SU-DHL-6 (cell line): ENCODE results near the gene TMPRSS11E.
A peak's percentile ranks its signal among the peaks of the same experiment; 100 is the strongest.
"Not testable (repeated sequence)": the region's sequence is repeated elsewhere in the genome, so short reads cannot be mapped to it uniquely, and the experiment has no call there.

ENCODE experiments used
- H2AFZ ChIP-seq: fragments of 200-600 bp; sonication (generic); 2 replicates; pipeline ENCODE4 v1.6.1; 2014; ENCODE audit warnings: low read depth, mild to moderate bottlenecking, moderate library complexity, mixed read lengths, antibody characterized with exemption, low read length; ENCODE audit not compliant: severe bottlenecking
- H3F3A ChIP-seq: fragments of 200-600 bp; shearing (Covaris generic); 2 replicates; pipeline ENCODE4 v1.6.0; 2016; ENCODE audit warnings: antibody characterized with exemption, mild to moderate bottlenecking; ENCODE audit not compliant: insufficient read depth
- H3K27ac ChIP-seq: fragments of 200-600 bp; sonication (generic); 2 replicates; pipeline ENCODE4 v1.5.1; 2016; ENCODE audit warnings: low read depth, mild to moderate bottlenecking, low read length, moderate library complexity, mixed read lengths
- H3K27me3 ChIP-seq: fragments of 200-600 bp; sonication (generic), shearing (Covaris generic); 2 replicates; pipeline ENCODE4 v1.6.0; 2014; ENCODE audit warnings: mild to moderate bottlenecking, low read length
- H3K36me3 ChIP-seq: fragments of 200-600 bp; sonication (generic); 2 replicates; pipeline ENCODE4 v1.6.1; 2014; ENCODE audit warnings: mild to moderate bottlenecking, low read length, mixed read lengths
- H3K4me2 ChIP-seq: fragments of 300-600, 200-600 bp; shearing (Covaris generic), sonication (generic); 2 replicates; pipeline ENCODE4 v1.6.0; 2014; ENCODE audit warnings: low read length, low read depth, mild to moderate bottlenecking; ENCODE audit not compliant: poor library complexity, severe bottlenecking
- H3K4me3 ChIP-seq: fragments of 200-600 bp; sonication (generic); 2 replicates; pipeline ENCODE4 v1.5.1; 2014; ENCODE audit warnings: antibody characterized with exemption, low read length, mild to moderate bottlenecking, mixed read lengths; ENCODE audit not compliant: insufficient read depth, poor library complexity, severe bottlenecking
- H3K79me2 ChIP-seq: fragments of 200-600 bp; sonication (generic); 2 replicates; pipeline ENCODE4 v1.6.1; 2014; ENCODE audit warnings: mild to moderate bottlenecking, low read length, moderate library complexity; ENCODE audit not compliant: insufficient read depth
- H3K9ac ChIP-seq: fragments of 200-600 bp; sonication (generic); 2 replicates; pipeline ENCODE4 v1.7.0; 2014; ENCODE audit warnings: mild to moderate bottlenecking, low read length
- H3K9me2 ChIP-seq: fragments of 200-600 bp; sonication (generic); replicated peaks from 2 replicates; pipeline ENCODE4 v1.6.1; 2014; ENCODE audit warnings: low read length; ENCODE audit not compliant: insufficient read depth
- H3K9me3 ChIP-seq: fragments of 200-600 bp; sonication (generic); 2 replicates; pipeline ENCODE4 v1.6.1; 2014; ENCODE audit warnings: low read length, mixed read lengths; ENCODE audit not compliant: insufficient read depth
- H4K20me1 ChIP-seq: fragments of 200-600 bp; sonication (generic); 2 replicates; pipeline ENCODE4 v1.6.1; 2014; ENCODE audit warnings: low read depth, mild to moderate bottlenecking, antibody characterized with exemption, low read length, moderate library complexity, mixed read lengths
- EZH2phosphoT487 ChIP-seq: fragments of 200-600 bp; sonication (generic), shearing (Covaris generic); conservative IDR thresholded peaks from 2 replicates; pipeline ENCODE4 v1.6.1; 2018; ENCODE audit warnings: mild to moderate bottlenecking, antibody characterized with exemption, low read length, moderate library complexity, mixed read lengths
- TF ChIP-seq, protein P1 (sequence below): fragments of 200-600 bp; sonication (generic); IDR thresholded peaks from one replicate; pipeline ENCODE4 v1.5.1; 2017; ENCODE audit warnings: antibody characterized with exemption, mild to moderate bottlenecking, low read length, moderate library complexity; ENCODE audit not compliant: insufficient read depth, poor library complexity, severe bottlenecking

TMPRSS11E gene

DNA sequence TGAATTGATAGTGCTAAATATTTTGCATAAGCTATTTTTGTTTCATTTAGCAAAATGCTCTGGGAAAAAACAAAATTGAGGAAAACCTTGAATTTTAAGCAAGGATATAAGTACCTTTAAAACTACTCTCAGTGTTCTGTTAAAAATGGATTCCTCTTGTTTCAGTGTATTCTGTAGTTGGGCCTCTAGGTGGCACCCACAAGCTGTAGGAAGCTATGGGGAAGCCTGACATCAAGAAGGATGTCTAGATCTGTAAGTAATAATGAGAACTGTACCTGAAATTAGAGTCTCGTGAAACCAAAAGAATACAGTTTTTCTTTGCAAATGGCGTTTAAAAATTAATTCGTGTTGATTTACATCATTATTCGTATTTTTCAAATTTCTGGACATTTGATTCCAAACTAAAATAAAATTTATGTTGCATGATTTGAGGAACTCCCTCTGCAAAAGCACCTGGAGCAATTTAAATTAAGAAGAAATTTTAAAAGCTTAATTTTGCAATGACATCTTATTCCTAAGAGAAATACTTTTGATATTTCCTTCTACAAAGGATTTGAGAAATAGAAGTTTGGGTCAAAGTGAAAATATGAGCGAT lies 51.2 kb downstream of the TMPRSS11E start:
- Histone ChIP-seq H3K36me3 (no peaks in the 10 kb centered on the region), H3K9me2 (no peaks in the 10 kb centered on the region), H3K4me2 (no peak overlapping the region), H3F3A (no peaks in the 10 kb centered on the region), H2AFZ (no peak overlapping the region), H3K27ac (no peak overlapping the region), H4K20me1 (no peaks in the 10 kb centered on the region), H3K79me2 (no peaks in the 10 kb centered on the region), H3K27me3 (no peaks in the 10 kb centered on the region), H3K9me3 (no peaks in the 10 kb centered on the region), H3K4me3 (no peak overlapping the region), H3K9ac (no peak overlapping the region)
- TF ChIP-seq EZH2phosphoT487: no peak
- TF ChIP-seq, protein P1, sequence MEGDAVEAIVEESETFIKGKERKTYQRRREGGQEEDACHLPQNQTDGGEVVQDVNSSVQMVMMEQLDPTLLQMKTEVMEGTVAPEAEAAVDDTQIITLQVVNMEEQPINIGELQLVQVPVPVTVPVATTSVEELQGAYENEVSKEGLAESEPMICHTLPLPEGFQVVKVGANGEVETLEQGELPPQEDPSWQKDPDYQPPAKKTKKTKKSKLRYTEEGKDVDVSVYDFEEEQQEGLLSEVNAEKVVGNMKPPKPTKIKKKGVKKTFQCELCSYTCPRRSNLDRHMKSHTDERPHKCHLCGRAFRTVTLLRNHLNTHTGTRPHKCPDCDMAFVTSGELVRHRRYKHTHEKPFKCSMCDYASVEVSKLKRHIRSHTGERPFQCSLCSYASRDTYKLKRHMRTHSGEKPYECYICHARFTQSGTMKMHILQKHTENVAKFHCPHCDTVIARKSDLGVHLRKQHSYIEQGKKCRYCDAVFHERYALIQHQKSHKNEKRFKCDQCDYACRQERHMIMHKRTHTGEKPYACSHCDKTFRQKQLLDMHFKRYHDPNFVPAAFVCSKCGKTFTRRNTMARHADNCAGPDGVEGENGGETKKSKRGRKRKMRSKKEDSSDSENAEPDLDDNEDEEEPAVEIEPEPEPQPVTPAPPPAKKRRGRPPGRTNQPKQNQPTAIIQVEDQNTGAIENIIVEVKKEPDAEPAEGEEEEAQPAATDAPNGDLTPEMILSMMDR: peak; percentile 22

DNA sequence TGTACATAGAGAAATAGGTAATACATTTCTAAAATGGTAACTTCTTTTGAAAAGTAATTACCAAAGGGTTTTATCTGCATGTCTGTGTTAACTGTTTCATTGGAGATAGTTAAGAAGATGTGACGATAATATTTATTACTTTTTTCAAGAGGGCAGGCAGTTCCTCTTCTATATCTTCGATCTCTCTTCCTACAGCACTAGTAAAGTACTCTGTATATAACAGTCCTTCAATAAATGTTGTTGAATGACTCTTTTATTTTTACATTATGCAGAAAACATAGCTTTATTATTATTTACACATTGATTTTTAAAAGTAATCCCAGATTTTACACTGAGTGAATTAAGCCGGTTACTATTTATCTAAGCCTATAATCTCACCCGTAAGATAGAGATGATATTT lies 51.8 kb downstream of the TMPRSS11E start:
- Histone ChIP-seq H2AFZ (no peak overlapping the region), H3K9me3 (no peaks in the 10 kb centered on the region), H4K20me1 (no peaks in the 10 kb centered on the region), H3K4me2 (no peak overlapping the region), H3K4me3 (no peak overlapping the region), H3K27ac (no peak overlapping the region), H3K9me2 (no peaks in the 10 kb centered on the region), H3K36me3 (no peaks in the 10 kb centered on the region), H3K27me3 (no peaks in the 10 kb centered on the region), H3F3A (no peaks in the 10 kb centered on the region), H3K9ac (no peak overlapping the region), H3K79me2 (no peaks in the 10 kb centered on the region)
- no peak for TF ChIP-seq EZH2phosphoT487
- TF ChIP-seq, protein P1: no peak

DNA sequence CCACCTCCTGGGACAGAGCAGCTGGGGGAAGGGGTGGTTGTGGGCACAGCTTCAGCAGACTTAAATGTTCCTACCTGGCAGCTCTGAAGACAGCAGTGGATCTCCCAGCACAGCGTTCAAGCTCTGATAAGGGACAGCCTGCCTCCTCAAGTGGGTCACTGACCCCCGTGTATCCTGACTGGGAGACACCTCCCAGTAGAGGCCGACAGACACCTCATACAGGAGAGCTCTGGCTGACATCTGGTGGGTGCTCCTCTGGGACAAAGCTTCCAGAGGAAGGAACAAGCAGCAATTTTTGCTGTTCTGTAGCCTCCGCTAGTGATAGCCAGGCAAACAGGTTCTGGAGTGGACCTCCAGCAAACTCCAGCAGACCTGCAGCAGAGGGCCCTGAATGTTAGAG lies 56.2 kb downstream of the TMPRSS11E start:
- not testable (repeated sequence) for H3K4me2 ChIP-seq, H3K9me3 ChIP-seq, H3K4me3 ChIP-seq, H3K27ac ChIP-seq, H3K36me3 ChIP-seq, H3F3A ChIP-seq, H4K20me1 ChIP-seq, H3K9ac ChIP-seq, H3K27me3 ChIP-seq, H3K9me2 ChIP-seq, H2AFZ ChIP-seq, H3K79me2 ChIP-seq

DNA sequence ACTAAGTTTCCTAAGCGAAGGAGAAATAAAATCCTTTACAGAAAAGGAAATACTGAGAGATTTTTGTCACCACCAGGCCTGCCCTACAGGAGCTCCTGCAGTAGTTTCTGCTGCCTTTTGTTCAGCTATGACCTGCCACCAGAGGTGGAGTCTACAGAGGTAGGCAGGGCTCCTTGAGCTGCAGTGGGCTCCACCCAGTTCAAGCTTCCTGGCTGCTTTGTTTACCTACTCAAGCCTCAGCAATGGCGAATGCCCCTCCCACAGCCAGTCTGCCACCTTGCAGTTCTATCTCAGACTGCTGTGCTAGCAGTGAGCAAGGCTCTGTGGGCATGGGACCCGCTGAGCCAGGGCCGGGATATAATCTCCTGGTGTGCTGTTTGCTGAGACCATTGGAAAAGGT lies 57.6 kb downstream of the TMPRSS11E start:
- H3K79me2 ChIP-seq, H3K9me3 ChIP-seq, H2AFZ ChIP-seq, H3K27me3 ChIP-seq, H3F3A ChIP-seq, H3K36me3 ChIP-seq, H3K4me3 ChIP-seq, H3K4me2 ChIP-seq, H3K9me2 ChIP-seq, H3K9ac ChIP-seq, H4K20me1 ChIP-seq, H3K27ac ChIP-seq: not testable (repeated sequence)

DNA sequence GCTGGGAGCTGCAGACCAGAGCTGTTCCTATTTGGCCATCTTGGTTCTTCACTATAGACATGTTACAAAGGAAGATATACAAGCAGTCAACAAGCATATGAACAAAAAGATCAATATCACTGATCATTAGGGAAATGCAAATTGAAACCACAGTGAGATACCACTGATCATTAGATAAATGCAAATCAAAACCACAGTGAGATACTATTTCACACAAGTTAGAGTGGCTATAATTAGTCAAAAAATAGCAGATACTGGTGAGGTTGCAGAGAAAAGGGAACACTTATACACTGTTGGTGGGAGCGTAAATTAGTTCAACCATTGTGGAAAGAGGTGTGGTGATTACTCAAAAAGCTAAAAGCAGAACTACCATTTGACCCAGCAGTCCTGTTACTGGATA lies 58.2 kb downstream of the TMPRSS11E start:
- H2AFZ ChIP-seq, H3K79me2 ChIP-seq, H3F3A ChIP-seq, H3K4me2 ChIP-seq, H3K27ac ChIP-seq, H3K9me3 ChIP-seq, H3K9ac ChIP-seq, H3K36me3 ChIP-seq, H3K4me3 ChIP-seq, H4K20me1 ChIP-seq, H3K9me2 ChIP-seq, H3K27me3 ChIP-seq: not testable (repeated sequence)
